Cortex of kidney (tissue), 1 donor: ENCODE data around the gene PRKCB.

Source experiments
- DNase-seq: peaks from one replicate; lab custom pipeline; 2025; lab: John Stamatoyannopoulos, UW

The PRKCB gene

GRCh38 chr16:23835390-23836077, at the start of gene PRKCB:
TSS of gene PRKCB (plus strand) at chr16:23835983.
- no peak for DNase-seq

GRCh38 chr16:23786964-23787561, 48.7 kb upstream of the PRKCB start:
- no peak for DNase-seq

DNA sequence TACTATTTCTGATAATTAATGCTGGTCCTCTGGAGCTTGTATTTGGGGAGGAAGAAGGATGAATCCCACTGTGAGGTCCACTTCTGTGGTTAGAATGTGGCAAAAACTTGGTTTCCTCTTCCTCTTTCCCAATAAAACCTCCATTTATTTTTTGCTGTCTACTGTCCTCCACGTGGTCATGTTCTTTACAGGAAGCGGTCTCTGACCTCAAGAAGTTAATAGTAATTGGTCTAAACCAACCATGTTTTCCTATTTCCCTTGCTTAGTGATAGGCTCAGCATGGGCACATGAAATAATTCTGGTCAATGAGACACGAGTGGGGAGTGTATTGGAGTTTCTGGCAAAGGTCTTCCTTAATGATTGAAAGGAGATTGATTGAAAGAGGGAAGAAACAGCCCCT, 47.1 kb upstream of the PRKCB start:
- DNase-seq, result no peak

DNA sequence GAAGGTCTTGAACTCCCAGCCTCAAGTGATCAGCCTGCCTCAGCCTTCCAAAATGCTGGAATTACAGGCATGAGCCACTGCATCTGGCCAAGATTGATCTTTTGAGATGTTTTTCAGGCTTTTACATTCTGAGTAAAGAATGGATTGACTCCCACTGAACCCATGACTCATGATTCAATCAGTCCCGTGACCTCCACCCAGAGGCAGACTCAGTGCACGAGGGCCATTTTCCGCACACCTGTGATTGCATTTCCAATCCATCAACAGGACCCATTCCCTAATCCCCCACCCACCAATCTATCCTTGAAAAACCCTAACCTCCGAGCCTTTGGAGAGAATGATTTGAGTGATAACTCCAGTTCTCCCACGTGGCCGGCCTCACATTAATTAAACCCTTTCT, 40.4 kb upstream of the PRKCB start:
- no peak for DNase-seq

GRCh38 chr16:23796941-23797340, 38.8 kb upstream of the PRKCB start:
- DNase-seq, result no peak

DNA sequence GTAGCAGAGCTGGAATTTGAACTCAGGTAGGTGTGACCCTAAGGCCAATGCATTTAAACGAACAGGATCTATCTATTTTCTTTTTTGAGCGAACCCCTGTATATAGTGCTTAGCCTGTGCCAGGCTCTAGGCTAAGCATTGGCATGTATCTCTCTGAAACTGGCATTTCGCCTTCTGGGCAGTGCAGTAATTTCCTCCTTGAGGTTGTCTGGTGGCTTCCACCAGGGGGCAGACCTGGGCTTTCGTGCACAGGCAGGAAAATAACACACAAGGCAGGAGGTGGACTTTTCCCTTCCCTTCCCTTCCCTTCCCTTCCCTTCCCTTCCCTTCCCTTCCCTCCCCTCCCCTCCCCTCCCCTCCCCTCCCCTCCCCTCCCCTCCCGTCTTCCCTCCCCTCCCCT, 34.4 kb upstream of the PRKCB start:
- DNase-seq, result no peak

- no peak for DNase-seq
Measured at GRCh38 chr16:23802776-23803175, 33.0 kb upstream of the PRKCB start.

DNA sequence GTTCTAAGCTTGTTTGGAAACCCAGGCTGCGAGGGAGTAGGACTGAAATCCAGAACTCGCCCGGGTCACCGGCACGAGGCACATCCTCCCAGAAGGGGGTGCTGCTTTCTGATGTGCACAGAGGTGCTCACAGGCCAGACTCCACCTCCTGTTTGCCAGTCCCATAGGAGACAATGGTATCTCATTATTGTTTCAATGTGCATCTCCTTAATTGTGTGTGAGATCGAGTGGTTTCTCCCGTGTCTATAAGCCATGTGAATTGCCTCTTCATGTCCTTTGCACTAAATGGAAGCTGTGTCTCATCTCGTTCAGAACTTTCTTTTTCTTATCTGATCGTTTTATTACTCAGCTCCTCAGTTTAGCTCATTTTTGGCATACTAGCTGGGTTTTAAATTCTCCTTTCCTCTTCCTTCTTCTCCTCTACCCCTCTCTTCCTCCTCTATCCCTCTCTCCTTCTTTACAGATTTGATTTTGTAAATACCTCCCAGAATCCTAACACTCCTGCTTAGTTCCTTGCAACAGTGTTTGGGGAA, 32.1 kb upstream of the PRKCB start:
- DNase-seq, result no peak

DNA sequence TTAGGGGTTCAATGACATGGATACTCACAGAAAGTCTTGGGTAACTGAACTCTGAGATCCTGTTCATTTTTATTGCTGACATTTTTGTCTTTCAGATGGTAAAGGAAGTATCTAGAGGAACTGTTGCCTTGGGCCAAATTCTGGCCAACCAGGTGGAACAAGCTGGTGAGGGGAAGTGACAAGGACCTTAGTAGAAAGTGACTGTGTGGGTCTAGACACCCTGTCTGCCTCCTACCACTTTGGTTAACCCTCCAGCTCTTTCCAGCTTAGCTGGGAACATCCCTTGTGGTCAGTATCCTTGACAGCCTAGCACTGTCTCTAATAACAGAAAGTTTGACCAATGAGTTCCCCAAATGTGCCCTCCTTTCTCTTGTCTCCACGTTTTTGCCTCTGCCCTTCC, 28.8 kb upstream of the PRKCB start:
- DNase-seq, result no peak

DNA sequence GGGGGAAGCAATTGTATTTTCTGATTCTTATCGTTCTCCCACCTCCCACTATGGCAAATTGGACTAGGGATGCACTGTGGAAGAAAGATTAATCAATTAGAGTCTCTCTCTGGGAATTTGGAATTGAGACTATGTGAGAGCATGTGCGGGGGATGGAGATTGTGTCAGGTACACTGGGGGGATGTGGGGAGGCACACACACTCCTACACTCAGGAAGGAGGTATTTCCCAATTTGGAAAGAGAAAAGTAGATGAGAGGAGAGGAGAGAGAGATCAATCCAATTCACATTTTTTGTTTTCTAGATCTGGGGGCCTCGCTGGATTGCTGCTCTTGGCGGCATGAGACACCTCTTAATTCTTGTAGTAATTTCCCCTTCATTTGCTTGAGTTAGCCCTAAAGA, 14.3 kb upstream of the PRKCB start:
- no peak for DNase-seq

GRCh38 chr16:23821875-23822688, 13.7 kb upstream of the PRKCB start:
- DNase-seq, result no peak

GRCh38 chr16:23823475-23824384, 12.1 kb upstream of the PRKCB start:
- no peak for DNase-seq

DNA sequence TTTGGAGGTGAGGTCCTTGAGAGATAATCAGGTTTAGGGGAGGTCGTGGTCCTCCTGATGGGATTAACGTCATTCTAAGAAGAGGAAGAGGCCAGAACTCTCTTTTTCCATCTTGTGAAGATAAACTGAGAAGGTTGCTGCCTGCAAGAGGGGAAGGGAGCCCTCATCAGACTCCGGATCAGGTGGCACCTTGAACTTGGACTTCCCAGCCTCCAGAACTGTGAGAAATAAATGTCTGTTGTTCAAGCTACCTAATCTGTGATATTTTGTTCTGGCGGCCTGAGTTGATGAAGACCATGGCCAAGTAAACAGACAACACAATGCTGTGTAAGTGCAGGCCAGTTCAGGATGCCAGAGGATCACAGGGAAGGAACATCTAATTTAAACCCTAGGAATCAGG, 10.9 kb upstream of the PRKCB start:
- DNase-seq, result no peak

- no peak for DNase-seq
Measured at GRCh38 chr16:23826528-23827045, 9.2 kb upstream of the PRKCB start.

- DNase-seq, result no peak
Measured at GRCh38 chr16:23827057-23827456, 8.7 kb upstream of the PRKCB start.

DNA sequence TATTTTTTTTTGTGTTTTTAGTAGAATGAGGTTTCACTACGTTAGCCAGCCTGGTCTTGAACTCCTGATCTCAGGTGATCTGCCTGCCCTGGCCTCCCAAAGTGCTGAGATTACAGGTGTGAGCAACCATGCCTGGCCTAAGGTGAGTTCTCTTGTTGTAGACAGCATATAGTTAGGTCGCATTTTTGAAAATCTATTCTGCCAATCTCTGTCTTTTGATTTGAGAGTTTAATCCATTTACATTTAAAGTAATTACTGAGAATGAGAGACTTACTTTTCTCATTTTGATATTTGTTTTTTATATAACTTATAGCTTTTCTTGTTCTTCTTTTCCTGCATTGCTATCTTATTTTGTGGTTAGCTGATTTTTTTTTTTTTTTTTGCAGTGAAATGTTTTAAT, 6.3 kb upstream of the PRKCB start:
- DNase-seq, result no peak

GRCh38 chr16:23830276-23830675, 5.5 kb upstream of the PRKCB start:
- DNase-seq, result no peak

DNA sequence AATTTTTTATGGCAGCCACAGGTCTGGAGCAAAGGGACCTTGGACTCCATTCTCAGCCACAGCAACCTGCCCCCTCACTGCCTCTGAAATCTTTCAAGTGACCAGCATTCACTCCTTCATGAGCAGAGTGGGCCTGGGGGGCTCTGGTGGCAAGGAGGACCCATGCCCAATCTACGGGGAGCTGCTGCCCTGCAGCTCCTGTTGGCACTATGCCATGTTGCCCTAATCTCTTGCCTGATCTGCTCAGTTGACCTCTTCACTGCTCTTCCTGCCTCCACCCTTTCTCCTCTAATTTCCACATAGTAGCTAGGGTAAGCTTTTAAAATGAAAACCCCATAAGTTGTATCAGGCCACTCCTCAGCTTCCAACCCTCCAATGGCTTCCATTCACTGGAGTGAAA, 2.9 kb upstream of the PRKCB start:
- DNase-seq, result no peak

- no peak for DNase-seq
Measured at GRCh38 chr16:23833504-23833903, 2.3 kb upstream of the PRKCB start.

GRCh38 chr16:23833960-23834685, 1.7 kb upstream of the PRKCB start:
- no peak for DNase-seq

DNA sequence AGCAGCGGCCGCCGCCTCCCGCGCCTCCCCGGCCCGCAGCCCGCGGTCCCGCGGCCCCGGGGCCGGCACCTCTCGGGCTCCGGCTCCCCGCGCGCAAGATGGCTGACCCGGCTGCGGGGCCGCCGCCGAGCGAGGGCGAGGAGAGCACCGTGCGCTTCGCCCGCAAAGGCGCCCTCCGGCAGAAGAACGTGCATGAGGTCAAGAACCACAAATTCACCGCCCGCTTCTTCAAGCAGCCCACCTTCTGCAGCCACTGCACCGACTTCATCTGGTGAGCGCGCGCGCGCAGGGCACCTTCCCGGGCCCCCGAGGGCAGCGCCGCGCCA, 258 bp downstream of the PRKCB start:
- DNase-seq, result no peak
